Keratinocyte (primary cell): ENCODE results near the gene NAXD.

Experiments
- EZH2 ChIP-seq: IDR thresholded peaks from one replicate; pipeline ENCODE4 v1.6.1; 2012; ENCODE audit warnings: inconsistent platforms, mild to moderate bottlenecking, low read length, moderate library complexity
- TF ChIP-seq, protein P1 (sequence below), 3 experiments: IDR thresholded peaks in 1 of 3; conservative IDR thresholded peaks in 1 of 3; optimal IDR thresholded peaks in 1 of 3; 2 replicates in 2 of 3; 3 replicates in 1 of 3; pipeline versions ENCODE3 to v1.5.1; 2011; ENCODE audit warnings: low read length in 3 of 3, mild to moderate bottlenecking in 3 of 3, moderate library complexity in 2 of 3, control low read depth in 1 of 3, inconsistent platforms in 1 of 3; ENCODE audit not compliant: insufficient read depth in 2 of 3; ENCODE audit errors: extremely low read depth in 1 of 3

DNA sequence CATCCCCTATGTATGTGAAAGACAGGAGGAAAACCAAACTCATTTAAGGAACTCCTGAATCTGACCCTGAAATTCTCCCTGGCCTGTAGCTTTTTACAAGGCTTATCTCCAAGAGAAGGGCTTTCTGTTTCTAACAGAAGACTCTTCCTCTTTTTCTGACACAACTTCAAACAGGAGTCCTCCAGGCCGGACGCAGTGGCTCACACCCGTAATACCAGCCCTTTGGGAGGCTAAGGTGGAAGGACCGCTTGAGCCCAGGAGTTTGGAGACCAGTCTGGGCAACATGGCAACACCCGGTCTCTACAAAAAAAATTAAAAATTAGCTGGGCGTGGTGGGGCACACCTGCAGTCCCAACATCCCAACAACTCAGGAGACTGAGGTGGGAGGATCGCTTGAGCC lies 48.7 kb downstream of the NAXD start:
- TF ChIP-seq, protein P1, sequence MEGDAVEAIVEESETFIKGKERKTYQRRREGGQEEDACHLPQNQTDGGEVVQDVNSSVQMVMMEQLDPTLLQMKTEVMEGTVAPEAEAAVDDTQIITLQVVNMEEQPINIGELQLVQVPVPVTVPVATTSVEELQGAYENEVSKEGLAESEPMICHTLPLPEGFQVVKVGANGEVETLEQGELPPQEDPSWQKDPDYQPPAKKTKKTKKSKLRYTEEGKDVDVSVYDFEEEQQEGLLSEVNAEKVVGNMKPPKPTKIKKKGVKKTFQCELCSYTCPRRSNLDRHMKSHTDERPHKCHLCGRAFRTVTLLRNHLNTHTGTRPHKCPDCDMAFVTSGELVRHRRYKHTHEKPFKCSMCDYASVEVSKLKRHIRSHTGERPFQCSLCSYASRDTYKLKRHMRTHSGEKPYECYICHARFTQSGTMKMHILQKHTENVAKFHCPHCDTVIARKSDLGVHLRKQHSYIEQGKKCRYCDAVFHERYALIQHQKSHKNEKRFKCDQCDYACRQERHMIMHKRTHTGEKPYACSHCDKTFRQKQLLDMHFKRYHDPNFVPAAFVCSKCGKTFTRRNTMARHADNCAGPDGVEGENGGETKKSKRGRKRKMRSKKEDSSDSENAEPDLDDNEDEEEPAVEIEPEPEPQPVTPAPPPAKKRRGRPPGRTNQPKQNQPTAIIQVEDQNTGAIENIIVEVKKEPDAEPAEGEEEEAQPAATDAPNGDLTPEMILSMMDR (optimal IDR thresholded peaks at IDR 0.05 in 1 of 3, IDR thresholded peaks at IDR 0.05 in 1 of 3, conservative IDR thresholded peaks at IDR 0.05 in 1 of 3; ENCODE audit: extremely low read depth in 1 of 3, insufficient read depth in 2 of 3, low read length in 3 of 3): no peak
- no peak for TF ChIP-seq EZH2
